DMS79 treated with DMSO at 0.1 percent for 48 hours (cell line): ENCODE results near the gene PSMD11.
A peak's percentile ranks its signal among the peaks of the same experiment; 100 is the strongest.

Experiments
- DNase-seq: peaks from one replicate; lab custom pipeline; 2025; lab: John Stamatoyannopoulos, UW

Gene PSMD11

GRCh38 chr17:32490101-32490482 is 45.8 kb downstream of the PSMD11 start:
- DNase-seq, result no peak

- DNase-seq, result no peak
These were observed 47.3 kb downstream of the PSMD11 start for GRCh38 chr17:32491371-32492263.

GRCh38 chr17:32492264-32492589 is 47.9 kb downstream of the PSMD11 start:
- DNase-seq, result no peak

- DNase-seq, result no peak
These were observed 48.5 kb downstream of the PSMD11 start for GRCh38 chr17:32492648-32493289.

- no peak for DNase-seq
These were observed 49.3 kb downstream of the PSMD11 start for GRCh38 chr17:32493571-32493970.

- no peak for DNase-seq
These were observed 49.7 kb downstream of the PSMD11 start for GRCh38 chr17:32493976-32494513.

GRCh38 chr17:32494621-32495358 is 50.5 kb downstream of the PSMD11 start:
- peak; percentile 87 for DNase-seq

- DNase-seq, result peak; percentile 40
These were observed 51.3 kb downstream of the PSMD11 start for GRCh38 chr17:32495359-32496231.

GRCh38 chr17:32496395-32497073 is 52.2 kb downstream of the PSMD11 start:
- DNase-seq, result no peak

GRCh38 chr17:32497431-32498205 is 53.3 kb downstream of the PSMD11 start:
- no peak for DNase-seq

- DNase-seq, result peak; percentile 89
These were observed 54.1 kb downstream of the PSMD11 start for GRCh38 chr17:32498391-32498790.

- DNase-seq, result no peak
These were observed 57.7 kb downstream of the PSMD11 start for GRCh38 chr17:32502013-32502412.

GRCh38 chr17:32502710-32503109 is 58.4 kb downstream of the PSMD11 start:
- DNase-seq, result no peak

GRCh38 chr17:32503251-32504165 is 59.2 kb downstream of the PSMD11 start:
- DNase-seq, result no peak

GRCh38 chr17:32504166-32504990 is 60.1 kb downstream of the PSMD11 start:
- DNase-seq, result no peak

- DNase-seq, result no peak
These were observed 64.6 kb downstream of the PSMD11 start for GRCh38 chr17:32508926-32509325.

- no peak for DNase-seq
These were observed 66.2 kb downstream of the PSMD11 start for GRCh38 chr17:32510466-32510865.

- no peak for DNase-seq
These were observed 68.0 kb downstream of the PSMD11 start for GRCh38 chr17:32512328-32512727.
